ENCODE data around the gene MAST4.

Gene MAST4

DNA sequence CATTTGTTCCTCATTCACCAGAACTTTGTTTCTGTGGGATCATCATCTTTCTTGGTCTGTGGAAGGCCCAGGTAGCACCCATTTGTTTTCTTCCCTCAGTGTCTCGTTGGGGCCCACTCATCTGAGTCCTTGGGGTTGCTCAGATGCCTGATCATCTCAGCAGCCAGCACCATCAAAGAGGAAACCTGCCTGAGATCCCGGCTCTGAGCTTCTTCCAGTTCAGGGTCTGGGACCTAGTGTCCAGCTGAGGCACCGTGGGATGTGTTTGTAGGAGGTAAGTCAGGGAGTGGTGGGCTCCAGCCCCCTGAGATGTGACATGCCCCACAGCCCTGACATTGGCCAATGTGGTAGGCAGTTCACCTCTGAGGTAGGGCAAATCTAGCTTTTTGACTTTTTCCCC is 609.8 kb downstream of the MAST4 start:
- Histone ChIP-seq H3K4me2 (ENCODE audit: low read length) (peak overlapping the region; percentile 80), H3K36me3 (ENCODE audit: control insufficient read depth, low read length) (no peaks in the 10 kb centered on the region), H3K79me2 (ENCODE audit: control insufficient read depth, low read length) (peaks cover 3% of the 10 kb centered on the region), H3K4me1 (ENCODE audit: control insufficient read depth, low read length) (peaks cover 85% of the 10 kb centered on the region), H3K9me2 (replicated peaks; ENCODE audit: control insufficient read depth, low read length) (no peaks in the 10 kb centered on the region), H4K20me1 (ENCODE audit: control insufficient read depth, insufficient read depth, low read depth, low read length) (no peaks in the 10 kb centered on the region), H3K27me3 (ENCODE audit: control insufficient read depth, low read length) (no peaks in the 10 kb centered on the region), H3K27ac (ENCODE audit: low read depth, low read length) (peak overlapping the region; percentile 98), H3K4me3 (ENCODE audit: low read length) (peak overlapping the region; percentile 63), H3F3A (ENCODE audit: control insufficient read depth, insufficient read depth) (peaks cover 55% of the 10 kb centered on the region), H3K9me3 (ENCODE audit: control insufficient read depth, insufficient read depth, low read length) (no peaks in the 10 kb centered on the region)
- no peak for TF ChIP-seq EZH2phosphoT487 (IDR thresholded peaks at IDR 0.05; ENCODE audit: borderline replicate concordance, low read length)
- TF ChIP-seq, protein P1, sequence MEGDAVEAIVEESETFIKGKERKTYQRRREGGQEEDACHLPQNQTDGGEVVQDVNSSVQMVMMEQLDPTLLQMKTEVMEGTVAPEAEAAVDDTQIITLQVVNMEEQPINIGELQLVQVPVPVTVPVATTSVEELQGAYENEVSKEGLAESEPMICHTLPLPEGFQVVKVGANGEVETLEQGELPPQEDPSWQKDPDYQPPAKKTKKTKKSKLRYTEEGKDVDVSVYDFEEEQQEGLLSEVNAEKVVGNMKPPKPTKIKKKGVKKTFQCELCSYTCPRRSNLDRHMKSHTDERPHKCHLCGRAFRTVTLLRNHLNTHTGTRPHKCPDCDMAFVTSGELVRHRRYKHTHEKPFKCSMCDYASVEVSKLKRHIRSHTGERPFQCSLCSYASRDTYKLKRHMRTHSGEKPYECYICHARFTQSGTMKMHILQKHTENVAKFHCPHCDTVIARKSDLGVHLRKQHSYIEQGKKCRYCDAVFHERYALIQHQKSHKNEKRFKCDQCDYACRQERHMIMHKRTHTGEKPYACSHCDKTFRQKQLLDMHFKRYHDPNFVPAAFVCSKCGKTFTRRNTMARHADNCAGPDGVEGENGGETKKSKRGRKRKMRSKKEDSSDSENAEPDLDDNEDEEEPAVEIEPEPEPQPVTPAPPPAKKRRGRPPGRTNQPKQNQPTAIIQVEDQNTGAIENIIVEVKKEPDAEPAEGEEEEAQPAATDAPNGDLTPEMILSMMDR (IDR thresholded peaks at IDR 0.05; ENCODE audit: low read depth, low read length, poor library complexity, severe bottlenecking), result no peak

DNA sequence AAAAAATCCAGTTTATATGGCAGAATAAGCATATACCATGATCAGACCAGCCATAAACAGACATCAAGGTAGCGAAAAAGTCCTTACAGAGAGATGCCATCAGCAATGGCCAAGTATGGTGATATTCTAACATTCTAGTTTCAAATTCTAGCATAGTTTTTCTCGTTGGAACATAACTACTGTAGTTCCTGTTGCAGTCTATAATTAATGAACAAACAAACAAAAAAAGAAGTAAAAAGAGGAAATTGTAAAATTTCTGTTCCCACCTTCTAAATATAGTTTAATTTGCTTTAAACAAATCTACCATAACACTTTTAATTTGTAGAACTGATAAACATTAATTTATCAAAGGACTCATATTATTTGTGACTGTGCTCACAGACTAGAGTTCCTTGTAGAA is 610.3 kb downstream of the MAST4 start:
- TF ChIP-seq EZH2phosphoT487 (IDR thresholded peaks at IDR 0.05; ENCODE audit: borderline replicate concordance, low read length), result no peak
- TF ChIP-seq, protein P1 (IDR thresholded peaks at IDR 0.05; ENCODE audit: low read depth, low read length, poor library complexity, severe bottlenecking), result no peak
- H3K36me3 ChIP-seq (ENCODE audit: control insufficient read depth, low read length), result no peaks in the 10 kb centered on the region
- no peaks in the 10 kb centered on the region for H4K20me1 ChIP-seq (ENCODE audit: control insufficient read depth, insufficient read depth, low read depth, low read length)
- no peaks in the 10 kb centered on the region for H3K9me2 ChIP-seq (replicated peaks; ENCODE audit: control insufficient read depth, low read length)
- H3K4me3 ChIP-seq (ENCODE audit: low read length), result peak overlapping the region; percentile 63
- peaks cover 54% of the 10 kb centered on the region for H3F3A ChIP-seq (ENCODE audit: control insufficient read depth, insufficient read depth)
- peaks cover 80% of the 10 kb centered on the region for H3K4me1 ChIP-seq (ENCODE audit: control insufficient read depth, low read length)
- H3K27ac ChIP-seq (ENCODE audit: low read depth, low read length), result peak overlapping the region; percentile 98
- peaks cover 3% of the 10 kb centered on the region for H3K79me2 ChIP-seq (ENCODE audit: control insufficient read depth, low read length)
- H3K27me3 ChIP-seq (ENCODE audit: control insufficient read depth, low read length), result no peaks in the 10 kb centered on the region
- H3K9me3 ChIP-seq (ENCODE audit: control insufficient read depth, insufficient read depth, low read length), result no peaks in the 10 kb centered on the region
- H3K4me2 ChIP-seq (ENCODE audit: low read length), result peak overlapping the region; percentile 80

DNA sequence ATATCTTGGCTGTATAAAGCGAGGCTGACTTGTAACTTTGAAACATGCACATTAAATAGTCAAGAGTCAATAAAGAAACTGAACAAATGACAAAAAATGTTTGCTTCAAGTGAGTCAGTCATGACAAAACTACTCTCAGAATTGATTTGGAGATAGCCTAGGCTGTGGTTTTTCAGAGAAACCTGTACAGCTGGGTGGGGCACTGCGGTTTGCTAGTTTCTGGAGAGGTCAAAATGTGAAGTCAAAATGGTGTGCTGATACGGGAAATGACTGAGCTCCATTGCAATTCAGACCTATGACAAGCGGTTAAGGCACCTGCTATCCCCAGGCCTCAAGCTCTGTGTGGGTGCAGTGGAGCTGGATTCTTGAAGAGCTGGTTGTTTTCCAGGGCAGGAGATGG is 610.7 kb downstream of the MAST4 start:
- no peak for TF ChIP-seq EZH2phosphoT487 (IDR thresholded peaks at IDR 0.05; ENCODE audit: borderline replicate concordance, low read length)
- TF ChIP-seq, protein P1 (IDR thresholded peaks at IDR 0.05; ENCODE audit: low read depth, low read length, poor library complexity, severe bottlenecking), result no peak
- Histone ChIP-seq H3F3A (ENCODE audit: control insufficient read depth, insufficient read depth) (peaks cover 54% of the 10 kb centered on the region), H4K20me1 (ENCODE audit: control insufficient read depth, insufficient read depth, low read depth, low read length) (no peaks in the 10 kb centered on the region), H3K4me2 (ENCODE audit: low read length) (peak overlapping the region; percentile 80), H3K9me3 (ENCODE audit: control insufficient read depth, insufficient read depth, low read length) (no peaks in the 10 kb centered on the region), H3K27me3 (ENCODE audit: control insufficient read depth, low read length) (no peaks in the 10 kb centered on the region), H3K27ac (ENCODE audit: low read depth, low read length) (peak overlapping the region; percentile 98), H3K4me3 (ENCODE audit: low read length) (peak overlapping the region; percentile 63), H3K36me3 (ENCODE audit: control insufficient read depth, low read length) (no peaks in the 10 kb centered on the region), H3K79me2 (ENCODE audit: control insufficient read depth, low read length) (peaks cover 3% of the 10 kb centered on the region), H3K4me1 (ENCODE audit: control insufficient read depth, low read length) (peaks cover 76% of the 10 kb centered on the region), H3K9me2 (replicated peaks; ENCODE audit: control insufficient read depth, low read length) (no peaks in the 10 kb centered on the region)

All from DOHH2 (cell line).